SH-SY5Y (cell line): ENCODE measurements around the gene RANBP3L.

Experiments
- GATA2 ChIP-seq: IDR thresholded peaks from 2 replicates; pipeline ENCODE4 v1.6.1; 2011; ENCODE audit warnings: mild to moderate bottlenecking, low read depth, low read length
- GATA3 ChIP-seq: IDR thresholded peaks from 2 replicates; pipeline ENCODE4 v1.6.1; 2011; ENCODE audit warnings: low read depth, mild to moderate bottlenecking, low read length, moderate library complexity

The RANBP3L gene

DNA sequence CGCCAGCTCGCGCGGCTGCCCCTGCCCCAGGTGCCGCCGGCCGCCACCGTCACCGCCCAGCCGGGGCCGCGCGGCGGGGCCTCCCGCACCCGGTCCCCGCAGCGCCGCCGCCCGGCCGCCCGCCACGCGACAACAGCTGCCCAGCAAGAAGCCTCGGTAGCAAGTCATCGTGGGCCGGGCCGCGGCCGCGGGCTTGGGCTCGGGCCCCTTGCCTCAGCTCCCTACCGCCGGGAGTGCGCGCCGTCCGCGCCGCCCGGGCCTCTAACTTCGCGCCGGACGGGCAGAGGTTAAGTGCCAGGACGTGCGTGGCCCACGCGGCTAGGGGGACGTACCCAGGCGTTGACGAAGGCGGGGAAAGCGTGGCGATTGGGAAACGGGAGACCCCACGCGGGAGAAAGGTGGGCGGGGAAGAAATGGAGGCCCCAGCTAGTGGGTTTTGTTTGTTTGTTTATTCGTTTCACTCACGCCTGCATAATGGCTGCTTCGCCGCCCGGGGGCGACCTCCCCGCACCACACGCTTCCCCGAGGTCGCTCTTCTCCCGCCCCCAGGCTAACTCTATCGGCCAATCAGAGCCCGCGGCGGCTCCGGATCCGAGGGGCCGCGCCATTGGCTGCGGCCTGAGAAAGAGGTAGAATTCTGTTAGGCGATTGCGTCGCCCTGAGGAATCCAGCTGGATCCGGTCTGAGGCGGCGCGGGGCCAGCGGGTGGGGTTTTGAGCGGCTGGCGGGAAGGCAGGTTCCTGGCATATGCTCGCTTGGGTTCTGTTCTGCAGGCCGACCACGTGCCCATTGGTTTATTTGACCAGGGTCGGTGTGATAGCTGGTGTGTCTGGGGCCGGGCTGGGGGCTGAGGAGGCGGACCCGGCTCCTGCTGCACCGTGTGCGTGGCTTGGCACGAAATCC, 59.8 kb downstream of the RANBP3L start, which contains the start of gene NADK2:
TSS of gene NADK2 (minus strand) at position 295 of the 903 bp plus-strand sequence. CDS start at position 168, 127 bp downstream.
- TF ChIP-seq GATA2 (peak; percentile 78), GATA3 (no peak)

- TF ChIP-seq GATA2, result no peak
- no peak for TF ChIP-seq GATA3
Observed at GRCh38 chr5:36240779-36241630, 60.7 kb downstream of the RANBP3L start.

DNA sequence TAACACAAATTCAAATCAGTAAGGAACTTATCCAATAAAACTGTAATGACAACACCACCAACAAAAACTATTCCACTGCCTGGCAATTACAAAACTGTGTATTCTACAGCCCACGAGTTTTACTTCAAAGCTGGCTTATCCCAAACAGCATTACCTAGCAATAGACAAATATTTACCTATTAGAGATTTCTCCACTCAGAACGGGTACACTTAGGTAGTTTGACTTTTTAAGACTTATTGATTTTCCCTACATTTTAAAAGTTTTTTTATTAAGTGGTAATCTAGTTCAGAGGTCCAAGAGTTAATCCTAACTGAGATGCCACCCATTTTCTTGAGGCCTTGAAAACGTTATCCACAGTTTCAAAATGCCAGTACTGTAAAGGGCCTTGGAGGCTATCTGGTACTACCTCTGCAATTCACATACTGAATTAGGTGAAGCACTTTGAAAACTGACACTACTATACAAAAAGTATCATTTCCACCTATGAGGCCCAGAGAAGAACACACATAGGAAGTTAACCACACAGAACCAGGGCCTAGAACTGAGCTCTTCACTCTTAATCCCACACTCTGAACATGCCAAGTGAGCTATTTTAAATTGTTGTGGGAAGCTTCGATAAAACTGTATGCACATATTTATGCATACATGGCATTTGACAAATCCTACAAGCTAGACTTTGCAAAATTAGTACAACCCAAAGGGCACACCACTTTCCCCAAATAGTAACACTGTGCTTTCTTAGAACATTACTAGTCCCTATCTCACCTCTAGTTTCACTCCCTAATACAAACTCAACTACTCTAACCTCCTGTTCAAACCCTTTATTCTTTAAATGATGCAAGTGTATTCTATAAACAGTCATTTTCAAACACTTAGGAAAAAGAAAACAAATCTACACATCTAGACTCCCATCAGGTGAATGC, 62.1 kb downstream of the RANBP3L start:
- no peak for TF ChIP-seq GATA2
- no peak for TF ChIP-seq GATA3

DNA sequence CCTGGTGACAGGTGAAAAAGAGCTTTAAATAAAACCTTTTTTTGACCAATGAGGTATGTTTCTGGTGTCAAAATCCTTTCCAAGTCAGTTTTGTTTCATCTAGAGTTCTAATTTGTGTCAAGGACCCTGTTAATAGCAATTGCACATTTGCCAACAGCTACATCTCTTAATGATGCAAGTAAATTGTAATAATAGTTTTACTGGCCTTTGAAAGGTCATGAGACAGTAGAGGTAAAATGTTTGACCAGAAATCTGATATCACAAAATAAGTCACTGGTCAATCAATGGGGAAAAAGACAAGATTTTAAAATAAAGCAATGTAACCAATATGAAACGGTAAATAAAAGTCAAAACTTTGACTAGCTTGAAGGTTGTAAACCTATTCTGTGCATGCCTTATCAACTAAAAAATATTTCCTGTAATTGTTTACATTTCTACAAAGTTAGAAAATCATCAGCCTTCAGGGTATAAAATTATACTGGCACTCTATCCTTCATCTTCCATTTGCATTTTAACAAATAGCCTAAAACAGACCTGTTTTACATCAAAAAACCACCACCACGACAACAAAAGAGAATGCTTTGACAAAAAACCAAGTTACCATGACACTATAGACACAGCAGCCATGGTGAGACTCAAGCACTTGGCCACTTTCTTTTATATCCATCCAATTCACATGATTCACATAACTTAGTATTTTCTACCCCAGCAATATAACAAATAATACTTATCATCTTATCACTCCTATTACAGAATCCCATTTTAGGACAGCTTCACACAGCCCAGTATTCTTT, 63.0 kb downstream of the RANBP3L start:
- no peak for TF ChIP-seq GATA3
- TF ChIP-seq GATA2, result no peak

- TF ChIP-seq GATA2, result no peak
- no peak for TF ChIP-seq GATA3
Observed at GRCh38 chr5:36237751-36238150, 64.0 kb downstream of the RANBP3L start.

GRCh38 chr5:36236801-36237200, 64.9 kb downstream of the RANBP3L start:
- TF ChIP-seq GATA3 (no peak), GATA2 (no peak)

- no peak for TF ChIP-seq GATA3
- no peak for TF ChIP-seq GATA2
Observed at GRCh38 chr5:36232533-36232932, 69.2 kb downstream of the RANBP3L start.

GRCh38 chr5:36230151-36230790, 71.4 kb downstream of the RANBP3L start:
- no peak for TF ChIP-seq GATA2
- no peak for TF ChIP-seq GATA3

- TF ChIP-seq GATA3 (no peak), GATA2 (no peak)
Observed at GRCh38 chr5:36228505-36228904, 73.2 kb downstream of the RANBP3L start.

DNA sequence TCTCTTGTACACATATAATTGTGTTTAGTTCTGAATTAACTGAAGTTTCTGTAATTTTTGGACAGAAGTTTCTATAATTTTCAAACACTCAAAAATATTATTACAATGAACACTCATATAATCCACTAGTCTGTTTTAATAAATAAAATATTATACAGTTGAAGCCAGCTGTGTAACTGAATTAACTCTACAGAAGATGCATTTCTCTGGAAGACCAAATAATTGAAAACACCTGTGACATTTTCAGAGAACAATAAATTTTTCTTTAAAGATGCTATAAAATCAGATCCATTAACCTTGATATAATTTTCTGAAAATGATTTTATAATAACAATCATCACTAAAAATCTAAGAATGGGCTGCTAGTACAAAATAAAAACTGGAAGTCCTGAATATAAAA, 74.7 kb downstream of the RANBP3L start:
- TF ChIP-seq GATA3 (no peak), GATA2 (no peak)

GRCh38 chr5:36222620-36223019, 79.1 kb downstream of the RANBP3L start:
- TF ChIP-seq GATA2, result no peak
- TF ChIP-seq GATA3, result no peak

DNA sequence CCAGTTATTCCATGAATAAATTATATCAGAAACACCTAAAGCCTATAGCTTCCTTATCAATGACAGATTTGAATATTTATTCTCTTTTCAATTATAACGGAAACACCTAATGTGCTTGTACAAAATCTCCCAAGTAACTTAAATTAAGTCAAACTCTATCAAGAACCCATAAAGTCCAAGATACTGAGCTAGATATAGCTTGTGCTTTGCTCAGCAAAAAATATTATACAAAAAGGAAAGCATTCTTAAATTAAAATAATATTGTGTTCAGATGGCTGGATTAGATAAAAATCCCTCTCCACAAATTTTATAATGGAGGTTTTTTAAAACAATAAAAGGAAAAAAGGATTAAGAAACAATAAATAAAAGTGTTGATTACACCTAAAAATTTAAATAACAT, 83.7 kb downstream of the RANBP3L start:
- TF ChIP-seq GATA2 (no peak), GATA3 (no peak)
